Mucosa of descending colon (tissue), 3 donors: Measurements from ENCODE around the gene FAM221B. TPM values are rescaled to one million over a fixed set of nuclear protein-coding genes. Genes with fewer than 3 reads are reported as not detected.

Experiments used
- ATAC-seq: fragments of 200-7000 bp; cut with Tn5 transposase; one replicate; pipeline ENCODE4 v1.9.1; 2020; ENCODE audit warnings: mild to moderate bottlenecking, moderate library complexity
- DNase-seq, 3 donors: peaks; one replicate each; pipeline ENCODE4 v3.0.0-alpha.2; 2020
- H3K36me3 ChIP-seq: fragments of 200-600 bp; one replicate; pipeline ENCODE4 v1.8.0; 2021; ENCODE audit warnings: low read depth, mild to moderate bottlenecking
- H3K4me1 ChIP-seq: fragments of 200-600 bp; one replicate; pipeline ENCODE4 v1.8.0; 2021; ENCODE audit warnings: low read depth, mild to moderate bottlenecking
- H3K4me3 ChIP-seq: fragments of 200-600 bp; one replicate; pipeline ENCODE4 v1.8.0; 2021; ENCODE audit warnings: mild to moderate bottlenecking
- H3K9me3 ChIP-seq: fragments of 200-600 bp; one replicate; pipeline ENCODE4 v1.8.0; 2021; ENCODE audit warnings: mild to moderate bottlenecking
- intact Hi-C, 2 donors: fragments of 100-400 bp; cut with DNase I in 1 of 2; cut with micrococcal nuclease in 1 of 2; formaldehyde crosslinking; loops; one replicate each; pipeline versions ENCODE4 v1.11.0 to v1.11.1; 2022; cut with DNase I, micrococcal nuclease
- total RNA-seq, 3 donors: library from RNA; stranded (reverse); fragmentation: NEBNext Ultra II Directional in 2 of 3; extraction: Animal tissue kit (Norgen Biotek cat#: 25700) in 2 of 3; gene quantifications; one replicate each; pipeline versions ENCODE4 v1.2.1 to v1.2.4, GENCODE V29; 2021 to 2023
- TF ChIP-seq, protein P1 (sequence below): fragments of 200-600 bp; IDR thresholded peaks from one replicate; pipeline ENCODE4 v1.8.0; 2022; ENCODE audit warnings: antibody characterized with exemption, mild to moderate bottlenecking
- donor health status: DM: no; HTN: no; CAD: no; lungs with moderate emphysema.
- donor health status: DM: no; HTN: no; CAD: no.
- donor health status: DM: no; HTN: yes; CAD: no.

Gene FAM221B
- total RNA-seq, 3 donors from 2014 or later, result 0.41 to 0.43 TPM; not detected in 1

DNA sequence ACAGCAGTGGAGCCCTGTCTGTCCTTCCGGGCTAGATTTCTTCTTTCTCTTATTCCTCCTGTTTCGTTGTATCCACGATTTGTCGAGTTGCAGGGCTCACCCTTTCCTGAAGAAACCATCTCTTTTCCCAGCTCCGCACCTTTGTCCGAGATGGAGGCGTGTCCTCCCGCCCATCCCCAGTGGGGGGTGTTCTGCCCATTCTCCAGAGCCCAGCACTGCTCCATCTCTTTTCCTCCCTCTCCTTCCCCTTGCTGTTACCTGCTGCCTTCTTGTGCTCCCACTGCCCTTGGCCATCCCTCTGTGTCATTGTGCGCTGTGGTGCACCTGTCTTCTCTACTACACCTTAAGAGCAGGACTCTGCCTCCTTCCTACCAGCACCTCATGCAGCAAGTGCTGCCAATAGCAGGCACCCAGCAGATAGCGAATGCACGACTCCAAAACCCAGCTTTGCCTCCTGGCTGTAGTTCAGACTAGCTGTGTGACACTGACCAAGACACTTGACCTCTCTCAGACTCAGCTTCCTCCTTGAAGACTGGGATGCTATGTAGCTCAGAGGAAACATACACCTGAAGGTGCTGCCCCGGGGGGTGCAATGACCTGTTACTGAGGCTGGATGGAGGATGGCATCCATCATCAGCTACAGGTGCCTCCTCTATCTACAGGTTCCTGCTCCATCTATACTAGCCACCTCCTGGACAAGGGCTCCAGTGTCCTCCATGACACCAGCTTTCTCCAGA is 32.8 kb upstream of the FAM221B start:
- TF ChIP-seq, protein P1, sequence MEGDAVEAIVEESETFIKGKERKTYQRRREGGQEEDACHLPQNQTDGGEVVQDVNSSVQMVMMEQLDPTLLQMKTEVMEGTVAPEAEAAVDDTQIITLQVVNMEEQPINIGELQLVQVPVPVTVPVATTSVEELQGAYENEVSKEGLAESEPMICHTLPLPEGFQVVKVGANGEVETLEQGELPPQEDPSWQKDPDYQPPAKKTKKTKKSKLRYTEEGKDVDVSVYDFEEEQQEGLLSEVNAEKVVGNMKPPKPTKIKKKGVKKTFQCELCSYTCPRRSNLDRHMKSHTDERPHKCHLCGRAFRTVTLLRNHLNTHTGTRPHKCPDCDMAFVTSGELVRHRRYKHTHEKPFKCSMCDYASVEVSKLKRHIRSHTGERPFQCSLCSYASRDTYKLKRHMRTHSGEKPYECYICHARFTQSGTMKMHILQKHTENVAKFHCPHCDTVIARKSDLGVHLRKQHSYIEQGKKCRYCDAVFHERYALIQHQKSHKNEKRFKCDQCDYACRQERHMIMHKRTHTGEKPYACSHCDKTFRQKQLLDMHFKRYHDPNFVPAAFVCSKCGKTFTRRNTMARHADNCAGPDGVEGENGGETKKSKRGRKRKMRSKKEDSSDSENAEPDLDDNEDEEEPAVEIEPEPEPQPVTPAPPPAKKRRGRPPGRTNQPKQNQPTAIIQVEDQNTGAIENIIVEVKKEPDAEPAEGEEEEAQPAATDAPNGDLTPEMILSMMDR, result no peak
- Histone ChIP-seq H3K4me3 (no peak overlapping the region), H3K36me3 (no peaks in the 10 kb centered on the region), H3K4me1 (no peaks in the 10 kb centered on the region), H3K9me3 (no peaks in the 10 kb centered on the region)
- ATAC-seq, result no peak
- intact Hi-C loops, result no loop called here
- DNase-seq, result no peak

DNA sequence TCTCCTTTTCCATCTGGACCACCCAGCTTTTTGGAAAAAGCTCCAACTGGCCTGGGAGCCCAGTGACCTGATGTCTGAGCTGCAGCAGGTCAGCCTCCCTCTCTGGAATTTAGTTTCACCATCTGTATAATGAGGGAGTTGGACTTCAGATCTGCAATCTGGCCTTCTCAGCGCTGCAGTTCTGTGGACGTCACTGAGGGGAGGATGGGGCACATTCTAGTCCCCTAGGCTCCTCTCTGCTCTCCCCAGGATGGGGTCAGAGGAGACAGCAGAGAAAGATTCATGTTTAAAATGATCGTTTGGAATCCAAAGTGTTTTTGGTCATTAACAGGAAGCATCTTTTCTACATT is 31.4 kb upstream of the FAM221B start:
- H3K4me1 ChIP-seq, result no peaks in the 10 kb centered on the region
- DNase-seq, result no peak
- intact Hi-C loops, result no loop called here
- no peak for ATAC-seq
- no peaks in the 10 kb centered on the region for H3K36me3 ChIP-seq
- TF ChIP-seq, protein P1, result no peak
- no peaks in the 10 kb centered on the region for H3K9me3 ChIP-seq
- no peak overlapping the region for H3K4me3 ChIP-seq

DNA sequence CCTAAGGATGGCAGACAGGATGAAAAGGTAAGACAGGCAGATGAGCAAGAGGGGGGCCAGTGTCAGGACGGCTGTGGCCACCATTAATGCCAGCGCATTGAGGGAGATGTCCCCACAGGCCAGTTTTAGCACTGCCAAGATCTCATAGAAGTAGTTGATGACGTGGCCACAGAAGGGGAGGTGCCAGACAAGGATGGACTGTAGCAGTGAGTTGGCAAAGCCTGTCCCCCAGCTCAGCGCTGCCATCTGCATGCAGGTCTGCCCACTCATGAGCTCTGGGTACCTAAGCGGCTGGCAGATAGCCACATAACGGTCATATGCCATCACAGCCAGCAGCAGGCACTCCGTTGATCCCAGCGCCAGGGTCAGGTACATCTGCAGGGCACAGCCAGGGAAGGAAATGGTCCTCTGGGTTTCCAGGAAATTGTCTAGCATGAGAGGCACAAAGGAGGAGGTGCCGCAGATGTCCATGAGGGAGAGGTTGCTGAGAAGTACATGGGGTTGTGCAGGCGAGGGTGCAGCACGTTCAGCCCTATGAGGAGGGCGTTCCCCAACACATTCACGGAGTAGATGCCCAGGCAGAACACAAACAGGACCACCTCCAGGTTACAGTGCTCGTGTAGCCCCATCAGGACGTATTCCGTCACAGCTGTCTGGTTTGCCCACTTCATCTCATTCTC is 30.9 kb upstream of the FAM221B start:
- intact Hi-C loops, result no loop called here
- TF ChIP-seq, protein P1, result no peak
- no peaks in the 10 kb centered on the region for H3K36me3 ChIP-seq
- no peaks in the 10 kb centered on the region for H3K9me3 ChIP-seq
- no peak overlapping the region for H3K4me3 ChIP-seq
- no peaks in the 10 kb centered on the region for H3K4me1 ChIP-seq
- DNase-seq (no peak), ATAC-seq (peak; percentile 33)

DNA sequence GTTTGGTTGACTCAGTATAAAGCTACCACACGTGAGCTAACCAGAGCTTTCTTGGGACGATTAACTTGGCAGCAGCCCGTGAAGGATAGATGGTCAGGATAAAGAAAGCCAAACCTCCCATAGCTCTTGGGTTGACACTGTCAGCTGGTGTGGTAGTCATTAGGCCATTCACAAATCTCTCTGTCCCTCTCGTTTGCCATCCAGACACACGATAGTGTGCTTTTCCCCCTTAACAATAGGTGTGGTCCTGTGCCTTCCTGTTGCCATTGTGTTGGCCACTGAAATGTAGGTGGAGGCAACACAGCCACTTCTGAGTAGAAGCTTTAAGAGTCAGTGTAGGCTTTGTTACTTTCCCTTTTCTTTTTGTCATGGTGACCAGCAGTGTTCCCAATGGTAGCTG is 29.9 kb upstream of the FAM221B start:
- Histone ChIP-seq H3K4me3 (no peak overlapping the region), H3K4me1 (no peaks in the 10 kb centered on the region), H3K36me3 (no peaks in the 10 kb centered on the region), H3K9me3 (no peaks in the 10 kb centered on the region)
- no peak for DNase-seq
- intact Hi-C loops, result no loop called here
- ATAC-seq, result no peak
- TF ChIP-seq, protein P1, result no peak

DNA sequence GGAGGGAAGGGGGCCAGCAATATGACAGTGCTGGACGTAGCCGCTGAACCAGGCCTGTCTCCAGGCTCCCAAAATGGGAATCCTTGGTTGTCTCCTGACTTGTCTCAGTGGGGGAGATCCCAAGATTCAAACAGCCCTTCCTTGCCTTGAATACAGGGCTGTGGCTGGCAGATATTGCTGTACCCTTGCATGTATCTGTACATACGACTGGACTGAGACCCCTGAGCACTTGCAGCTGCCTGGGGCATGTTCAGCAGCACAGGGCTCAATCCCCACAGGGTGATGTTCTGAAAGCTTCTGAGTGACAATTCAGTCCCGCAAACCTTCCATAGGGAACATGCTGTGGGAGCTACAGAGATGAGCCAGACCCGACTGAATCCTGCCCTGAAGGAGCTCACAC is 28.4 kb upstream of the FAM221B start:
- H3K4me1 ChIP-seq, result no peaks in the 10 kb centered on the region
- no peak overlapping the region for H3K4me3 ChIP-seq
- H3K36me3 ChIP-seq, result no peaks in the 10 kb centered on the region
- intact Hi-C loops, result no loop called here
- TF ChIP-seq, protein P1, result no peak
- ATAC-seq (no peak), DNase-seq (no peak)
- no peaks in the 10 kb centered on the region for H3K9me3 ChIP-seq
